ENCODE data around the gene KRTAP10-9. TPM values are rescaled to one million over a fixed set of nuclear protein-coding genes. Genes with fewer than 3 reads are reported as not detected.
"Not testable (repeated sequence)": the region's sequence is repeated elsewhere in the genome, so short reads cannot be mapped to it uniquely, and the experiment has no call there.

KRTAP10-9 gene
- total RNA-seq, 1 experiment from 2014 or later = not detected

- peaks cover 19% of the 10 kb centered on the region for H3K9me3 ChIP-seq
- H3K27me3 ChIP-seq, DNase-seq, H3K36me3 ChIP-seq, H3K4me3 ChIP-seq: not testable (repeated sequence)
These were observed 19.7 kb downstream of the KRTAP10-9 start, which contains the start of gene KRTAP10-11 for GRCh38 chr21:44646366-44647221. Gene KRTAP10-11, plus strand, starts transcription at chr21:44646414. Its CDS starts 45 bp downstream, at chr21:44646459.

DNA sequence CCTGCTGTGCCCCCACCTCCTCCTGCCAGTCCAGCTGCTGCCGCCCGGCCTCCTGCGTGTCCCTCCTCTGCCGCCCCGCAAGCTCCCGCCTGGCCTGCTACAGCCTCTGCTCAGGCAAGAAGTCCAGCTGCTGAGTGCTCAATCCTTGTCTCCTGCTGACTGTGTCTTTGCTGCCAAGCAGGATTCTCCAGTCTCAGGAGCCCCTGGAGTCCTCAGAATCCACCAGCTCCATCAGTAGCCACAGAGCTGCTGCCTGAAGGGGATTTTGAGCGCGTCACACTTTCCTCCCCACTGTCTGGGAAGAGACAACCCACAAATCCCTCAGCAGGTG, 20.3 kb downstream of the KRTAP10-9 start:
- DNase-seq = no peak
- no peaks in the 10 kb centered on the region; the same call in none of the 2 replicates for H3K27me3 ChIP-seq
- H3K9me3 ChIP-seq = peaks cover 19% of the 10 kb centered on the region
- no peak overlapping the region for H3K4me3 ChIP-seq
- no peaks in the 10 kb centered on the region for H3K36me3 ChIP-seq

DNA sequence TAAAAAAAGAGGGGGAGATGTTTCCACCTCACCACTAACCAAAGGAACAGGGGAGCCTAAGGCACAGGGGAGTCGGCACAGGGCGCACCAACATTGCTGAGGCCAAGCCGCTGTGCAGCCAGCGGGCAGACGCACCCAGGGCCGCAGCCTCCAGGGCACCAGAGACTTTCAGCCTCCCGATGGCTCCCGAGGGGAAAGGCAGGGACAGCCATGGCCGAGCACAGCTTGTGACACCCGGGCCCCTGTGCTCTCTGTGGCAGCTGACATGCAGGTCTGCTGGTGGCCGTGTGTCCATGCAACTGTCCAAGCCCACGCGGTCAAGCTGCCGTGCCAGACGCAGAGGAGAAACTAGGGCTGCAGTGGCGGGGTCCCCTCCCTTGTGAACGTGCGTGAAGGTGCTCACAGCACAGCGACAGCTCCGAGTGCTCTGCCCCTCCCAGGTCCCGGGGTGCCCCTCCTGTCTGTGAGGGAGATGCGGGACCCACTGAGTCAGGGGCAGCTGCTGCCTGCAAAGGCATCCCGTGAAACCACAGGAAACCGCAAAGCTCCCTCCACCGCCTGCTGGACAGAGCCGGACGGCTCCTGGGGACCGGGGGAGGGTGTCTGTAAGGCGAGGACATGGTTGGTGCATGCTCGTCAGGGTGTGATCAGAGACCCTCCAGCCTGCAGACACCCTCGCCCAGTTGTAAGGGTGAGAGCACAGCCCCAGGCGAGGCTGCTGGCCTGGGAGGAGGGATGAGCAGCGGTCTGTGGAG, 21.8 kb downstream of the KRTAP10-9 start:
- no peak for DNase-seq
- Histone ChIP-seq H3K36me3 (no peaks in the 10 kb centered on the region), H3K9me3 (peaks cover 15% of the 10 kb centered on the region), H3K27me3 (no peaks in the 10 kb centered on the region; the same call in none of the 2 replicates), H3K4me3 (no peak overlapping the region)

DNA sequence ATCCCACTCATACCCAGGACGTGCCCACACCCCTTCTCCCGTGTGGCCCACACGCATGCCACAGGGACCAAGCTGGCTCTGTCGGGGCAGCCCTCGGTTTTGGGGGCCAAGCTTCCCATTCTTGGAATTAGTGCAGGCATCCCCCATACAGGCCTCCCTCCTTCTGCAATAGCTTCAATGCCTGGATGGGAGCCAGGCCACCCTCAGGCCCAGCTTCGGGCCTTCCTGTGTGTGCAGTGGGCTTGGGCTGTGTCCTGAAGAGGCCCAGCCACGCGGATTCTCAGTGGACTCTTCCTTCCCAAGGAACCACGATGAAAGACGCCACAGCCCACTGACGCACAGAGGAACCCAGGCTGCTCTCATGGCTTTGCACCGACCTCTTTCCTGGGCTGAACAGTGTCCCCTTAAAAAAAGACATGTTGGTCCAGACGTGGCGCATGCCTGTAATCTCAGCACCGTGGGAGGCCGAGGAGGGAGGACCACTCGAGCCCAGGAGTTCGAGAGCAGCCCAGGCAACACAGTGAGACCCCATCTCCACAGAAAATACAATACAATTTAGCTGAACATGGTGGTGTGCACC, 22.7 kb downstream of the KRTAP10-9 start:
- Histone ChIP-seq H3K27me3 (no peaks in the 10 kb centered on the region; the same call in none of the 2 replicates), H3K9me3 (peaks cover 9% of the 10 kb centered on the region), H3K4me3 (no peak overlapping the region), H3K36me3 (no peaks in the 10 kb centered on the region)
- no peak for DNase-seq

GRCh38 chr21:44650265-44650972, 23.5 kb downstream of the KRTAP10-9 start:
- H3K27me3 ChIP-seq = no peaks in the 10 kb centered on the region; the same call in none of the 2 replicates
- DNase-seq = no peak
- peaks cover 3% of the 10 kb centered on the region for H3K9me3 ChIP-seq
- no peaks in the 10 kb centered on the region for H3K36me3 ChIP-seq
- H3K4me3 ChIP-seq = no peak overlapping the region

GRCh38 chr21:44650973-44651675, 24.2 kb downstream of the KRTAP10-9 start:
- no peaks in the 10 kb centered on the region; the same call in none of the 2 replicates for H3K27me3 ChIP-seq
- no peak for DNase-seq
- no peaks in the 10 kb centered on the region for H3K36me3 ChIP-seq
- peaks cover under 1% of the 10 kb centered on the region; the same call in 1 of the 2 replicates for H3K9me3 ChIP-seq
- H3K4me3 ChIP-seq = no peak overlapping the region

DNA sequence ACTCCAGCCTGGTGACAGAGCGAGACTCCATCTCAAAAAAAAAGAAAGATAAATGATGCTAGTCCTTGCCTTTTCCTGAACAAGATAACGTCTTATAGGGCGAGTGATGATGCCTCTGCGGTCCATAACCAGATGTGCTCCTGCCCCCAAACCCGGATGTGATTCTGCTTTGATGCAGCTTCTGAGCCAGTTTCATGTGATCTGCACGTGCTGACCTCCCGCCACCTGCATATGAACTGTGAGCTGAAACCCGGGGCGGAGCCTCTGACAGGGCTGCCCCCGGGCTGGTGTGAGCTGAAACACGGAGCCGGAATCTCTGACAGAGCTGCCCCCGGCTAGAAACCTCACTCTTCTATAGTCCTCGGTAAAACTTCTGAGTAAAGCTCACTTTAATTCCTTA, 26.2 kb downstream of the KRTAP10-9 start:
- H3K4me3 ChIP-seq = no peak overlapping the region
- peaks cover 10% of the 10 kb centered on the region for H3K9me3 ChIP-seq
- H3K36me3 ChIP-seq = no peaks in the 10 kb centered on the region
- no peaks in the 10 kb centered on the region for H3K27me3 ChIP-seq
- DNase-seq = no peak

- Histone ChIP-seq H3K9me3 (peaks cover 10% of the 10 kb centered on the region), H3K4me3 (no peak overlapping the region), H3K27me3 (no peaks in the 10 kb centered on the region), H3K36me3 (no peaks in the 10 kb centered on the region)
- no peak for DNase-seq
These were observed 27.0 kb downstream of the KRTAP10-9 start for GRCh38 chr21:44653656-44654575.

DNA sequence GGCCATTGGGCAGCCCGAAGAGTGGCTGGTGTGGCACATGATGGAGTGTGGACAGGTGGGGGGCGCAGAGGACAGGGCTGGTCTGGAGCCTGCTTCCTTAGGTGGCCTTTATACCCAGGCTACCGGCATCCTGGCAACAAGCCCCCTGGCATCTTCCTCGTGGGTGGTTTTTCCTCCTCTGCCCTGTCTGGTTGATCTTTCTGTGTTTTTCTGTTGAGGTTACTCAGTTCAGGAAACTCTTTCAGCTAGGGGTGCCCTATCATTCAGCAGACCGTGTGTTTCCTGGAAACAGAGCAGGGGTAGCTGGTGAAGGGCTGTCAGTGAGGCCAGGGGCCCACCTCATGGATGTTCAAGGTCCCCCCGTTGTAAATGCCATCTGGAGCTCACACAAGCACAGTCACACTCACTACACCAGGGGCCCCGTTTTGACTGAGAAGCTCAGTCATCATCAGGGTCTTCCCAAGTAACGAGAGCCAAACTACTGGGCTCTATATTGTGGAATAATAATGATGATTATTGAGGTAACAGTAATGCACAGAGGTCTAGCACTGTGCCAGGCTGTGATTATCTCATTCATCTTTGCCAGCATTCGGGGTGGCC, 27.8 kb downstream of the KRTAP10-9 start, which contains the start of gene KRTAP12-4:
Gene KRTAP12-4 (minus strand): TSS at position 84 of the 600 bp plus-strand sequence. CDS start 45 bp downstream, at position 39.
- H3K9me3 ChIP-seq = peaks cover 10% of the 10 kb centered on the region
- H3K27me3 ChIP-seq = no peaks in the 10 kb centered on the region
- no peak within 1 kb of the TSS for H3K4me3 ChIP-seq
- no peak for DNase-seq
- no peaks in the 10 kb centered on the region for H3K36me3 ChIP-seq

DNA sequence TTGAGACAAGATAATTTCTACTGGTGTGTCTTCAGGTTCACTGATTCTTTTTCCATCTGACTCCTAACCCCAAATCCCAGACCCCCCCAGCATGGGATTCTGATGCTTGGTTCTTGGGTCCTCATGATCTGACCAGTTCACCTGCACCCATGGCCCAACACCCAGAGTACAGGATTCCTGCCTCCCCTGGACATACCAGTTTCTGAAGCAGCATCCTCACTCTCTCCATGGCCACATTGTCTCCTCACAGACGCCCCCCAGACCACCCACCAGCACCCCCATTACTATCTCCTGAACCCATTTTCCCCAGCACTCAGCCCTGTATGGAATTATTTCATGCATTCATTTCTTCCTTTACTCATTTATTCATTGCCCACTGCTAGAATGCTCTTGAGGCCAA, 30.0 kb downstream of the KRTAP10-9 start:
- DNase-seq = no peak
- H3K9me3 ChIP-seq = peaks cover 10% of the 10 kb centered on the region
- no peak overlapping the region for H3K4me3 ChIP-seq
- no peaks in the 10 kb centered on the region for H3K36me3 ChIP-seq
- no peaks in the 10 kb centered on the region for H3K27me3 ChIP-seq

GRCh38 chr21:44657635-44658540, 31.0 kb downstream of the KRTAP10-9 start, which contains the start of gene KRTAP12-3:
Gene KRTAP12-3, plus strand, starts transcription at chr21:44657932. Its CDS starts 48 bp downstream, at chr21:44657980.
- H3K36me3 ChIP-seq = no peaks in the 10 kb centered on the region
- H3K9me3 ChIP-seq = peaks cover 10% of the 10 kb centered on the region
- no peaks in the 10 kb centered on the region for H3K27me3 ChIP-seq
- DNase-seq = no peak
- no peak within 1 kb of the TSS for H3K4me3 ChIP-seq

DNA sequence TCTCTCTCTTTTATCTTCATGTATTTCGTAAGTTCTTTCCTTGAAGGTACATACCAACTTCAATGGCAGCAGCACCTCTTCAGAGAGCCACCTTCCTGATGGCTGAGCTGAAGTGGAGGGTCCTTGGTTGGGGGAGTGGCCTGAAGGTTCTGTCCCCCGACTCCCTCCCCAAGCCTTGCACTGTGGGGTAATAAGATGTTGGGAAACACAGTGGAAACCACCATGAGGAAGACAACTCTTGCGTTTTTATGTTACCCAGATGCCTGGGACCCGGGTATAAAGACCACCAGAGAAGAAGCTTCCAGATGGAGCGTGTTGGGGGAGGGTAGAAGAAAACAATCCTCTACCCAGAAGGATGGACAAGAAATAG, 31.6 kb downstream of the KRTAP10-9 start:
- H3K9me3 ChIP-seq = peaks cover 10% of the 10 kb centered on the region
- no peak for DNase-seq
- H3K4me3 ChIP-seq = no peak overlapping the region
- H3K27me3 ChIP-seq = no peaks in the 10 kb centered on the region
- no peaks in the 10 kb centered on the region for H3K36me3 ChIP-seq

GRCh38 chr21:44658913-44659595, 32.2 kb downstream of the KRTAP10-9 start:
- no peaks in the 10 kb centered on the region for H3K36me3 ChIP-seq
- H3K9me3 ChIP-seq = peaks cover 10% of the 10 kb centered on the region
- no peaks in the 10 kb centered on the region for H3K27me3 ChIP-seq
- no peak overlapping the region for H3K4me3 ChIP-seq
- no peak for DNase-seq
